Measurements from ENCODE around the gene TRAPPC3. TPM values are rescaled to one million over a fixed set of nuclear protein-coding genes. Genes with fewer than 3 reads are reported as not detected.

Gene TRAPPC3
- polyA plus RNA-seq, 1 donor (not counting 4 experiments of a cell fraction or from before 2014, with no cell fraction given) = 173 TPM

DNA sequence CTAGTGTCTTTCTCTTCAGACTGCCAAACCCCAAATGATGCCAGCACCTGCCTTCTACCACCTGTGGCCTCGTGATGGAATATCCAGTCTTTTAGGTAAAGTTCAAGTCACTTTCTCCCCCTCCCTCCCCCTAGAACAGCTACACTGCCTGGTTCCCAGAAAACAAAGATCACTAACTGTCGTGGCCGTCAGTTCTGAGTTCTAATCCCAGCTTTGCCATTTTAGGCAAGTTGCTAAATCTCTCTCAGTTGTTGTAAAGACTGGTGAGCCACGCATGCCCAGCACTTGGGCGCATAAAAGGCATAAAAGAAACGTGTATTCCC, 648 bp upstream of the TRAPPC3 start:
- dilution Hi-C loops (cut with MboI; ENCODE audit: extremely low pct_ligation_motif_present, low sequenced_read_pairs) = no loop called here
- Histone ChIP-seq H3K36me3 (ENCODE audit: control insufficient read depth in 2 of 2, extremely low read depth in 1 of 2, insufficient read depth in 2 of 2, low read length in 2 of 2) (peaks cover 6 to 7% of the 10 kb centered on the region in 2 experiments), H4K20me1 (ENCODE audit: control insufficient read depth, extremely low read depth, insufficient read depth, low read length) (no peaks in the 10 kb centered on the region), H3K27me3 (ENCODE audit: control insufficient read depth, extremely low read depth, insufficient read depth, low read length) (no peaks in the 10 kb centered on the region), H3K4me1 (ENCODE audit: control insufficient read depth, extremely low read depth, insufficient read depth, low read length) (peaks cover 32% of the 10 kb centered on the region), H3K4me3 (ENCODE audit: control insufficient read depth in 2 of 3, extremely low read depth in 1 of 3, insufficient read depth in 2 of 3, low read depth in 1 of 3, low read length in 3 of 3) (peak overlapping the region in 2 of 3 experiments; percentile 5 to 41), H2AFZ (ENCODE audit: control insufficient read depth, low read length) (no peak overlapping the region), H3K9me1 (ENCODE audit: control insufficient read depth, extremely low read depth, insufficient read depth, low read length) (no peaks in the 10 kb centered on the region), H3K27ac (ENCODE audit: control insufficient read depth, insufficient read depth, low read length) (peak overlapping the region; percentile 99), H3K9ac (ENCODE audit: control insufficient read depth, extremely low read depth, insufficient read depth, low read length) (peak overlapping the region; percentile 83), H3K9me3 (ENCODE audit: control insufficient read depth, low read depth, low read length) (no peaks in the 10 kb centered on the region), H3K4me2 (ENCODE audit: control insufficient read depth, extremely low read depth, insufficient read depth, low read depth, low read length) (peak overlapping the region; percentile 79), H3K79me2 (ENCODE audit: control insufficient read depth, insufficient read depth, low read length) (peaks cover 35% of the 10 kb centered on the region)
- no peak for TF ChIP-seq EZH2 (IDR thresholded peaks at IDR 0.05; ENCODE audit: low read length)
- TF ChIP-seq, protein P1, sequence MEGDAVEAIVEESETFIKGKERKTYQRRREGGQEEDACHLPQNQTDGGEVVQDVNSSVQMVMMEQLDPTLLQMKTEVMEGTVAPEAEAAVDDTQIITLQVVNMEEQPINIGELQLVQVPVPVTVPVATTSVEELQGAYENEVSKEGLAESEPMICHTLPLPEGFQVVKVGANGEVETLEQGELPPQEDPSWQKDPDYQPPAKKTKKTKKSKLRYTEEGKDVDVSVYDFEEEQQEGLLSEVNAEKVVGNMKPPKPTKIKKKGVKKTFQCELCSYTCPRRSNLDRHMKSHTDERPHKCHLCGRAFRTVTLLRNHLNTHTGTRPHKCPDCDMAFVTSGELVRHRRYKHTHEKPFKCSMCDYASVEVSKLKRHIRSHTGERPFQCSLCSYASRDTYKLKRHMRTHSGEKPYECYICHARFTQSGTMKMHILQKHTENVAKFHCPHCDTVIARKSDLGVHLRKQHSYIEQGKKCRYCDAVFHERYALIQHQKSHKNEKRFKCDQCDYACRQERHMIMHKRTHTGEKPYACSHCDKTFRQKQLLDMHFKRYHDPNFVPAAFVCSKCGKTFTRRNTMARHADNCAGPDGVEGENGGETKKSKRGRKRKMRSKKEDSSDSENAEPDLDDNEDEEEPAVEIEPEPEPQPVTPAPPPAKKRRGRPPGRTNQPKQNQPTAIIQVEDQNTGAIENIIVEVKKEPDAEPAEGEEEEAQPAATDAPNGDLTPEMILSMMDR (optimal IDR thresholded peaks at IDR 0.05 in 1 of 3, IDR thresholded peaks at IDR 0.05 in 1 of 3, conservative IDR thresholded peaks at IDR 0.05 in 1 of 3; ENCODE audit: extremely low read depth in 1 of 3, insufficient read depth in 2 of 3, low read length in 3 of 3) = no peak
- peak; percentile 58 for FAIRE-seq
- no peak for DNase-seq (ENCODE audit: low read depth, low spot score)

DNA sequence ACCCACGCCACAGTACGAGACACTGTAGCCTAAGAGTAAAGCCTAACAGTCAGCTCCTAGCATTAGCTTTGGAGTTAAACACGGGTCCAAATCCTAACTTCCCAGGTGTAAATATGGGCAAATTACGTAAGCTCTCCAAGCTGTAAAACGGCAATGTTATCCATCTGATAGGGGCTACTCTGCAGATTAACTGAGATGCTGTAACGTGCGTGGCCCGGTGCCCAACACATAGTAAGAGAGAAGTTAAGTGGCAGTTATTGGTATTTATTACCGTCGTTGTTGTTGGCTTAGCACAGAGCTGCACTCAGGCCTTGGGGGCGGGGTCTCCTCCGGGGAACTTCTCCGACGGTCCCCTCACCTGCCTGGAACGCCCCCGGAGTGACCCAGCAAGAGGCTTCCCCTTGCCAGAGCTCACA, 457 bp downstream of the TRAPPC3 start:
- DNase-seq (ENCODE audit: low read depth, low spot score) (no peak), FAIRE-seq (peak; percentile 32)
- dilution Hi-C loops (cut with MboI; ENCODE audit: extremely low pct_ligation_motif_present, low sequenced_read_pairs) = no loop called here
- Histone ChIP-seq H3K79me2 (ENCODE audit: control insufficient read depth, insufficient read depth, low read length) (peaks cover 44% of the 10 kb centered on the region), H3K27ac (ENCODE audit: control insufficient read depth, insufficient read depth, low read length) (peak overlapping the region; percentile 93), H3K27me3 (ENCODE audit: control insufficient read depth, extremely low read depth, insufficient read depth, low read length) (no peaks in the 10 kb centered on the region), H3K4me3 (ENCODE audit: control insufficient read depth in 2 of 3, extremely low read depth in 1 of 3, insufficient read depth in 2 of 3, low read depth in 1 of 3, low read length in 3 of 3) (peak overlapping the region; percentile 77 to 87 (median 85)), H3K9ac (ENCODE audit: control insufficient read depth, extremely low read depth, insufficient read depth, low read length) (peak overlapping the region; percentile 98), H3K4me1 (ENCODE audit: control insufficient read depth, extremely low read depth, insufficient read depth, low read length) (peaks cover 31% of the 10 kb centered on the region), H4K20me1 (ENCODE audit: control insufficient read depth, extremely low read depth, insufficient read depth, low read length) (no peaks in the 10 kb centered on the region), H3K9me3 (ENCODE audit: control insufficient read depth, low read depth, low read length) (no peaks in the 10 kb centered on the region), H2AFZ (ENCODE audit: control insufficient read depth, low read length) (peak overlapping the region; percentile 68), H3K4me2 (ENCODE audit: control insufficient read depth, extremely low read depth, insufficient read depth, low read depth, low read length) (peak overlapping the region; percentile 92), H3K9me1 (ENCODE audit: control insufficient read depth, extremely low read depth, insufficient read depth, low read length) (no peaks in the 10 kb centered on the region), H3K36me3 (ENCODE audit: control insufficient read depth in 2 of 2, extremely low read depth in 1 of 2, insufficient read depth in 2 of 2, low read length in 2 of 2) (peaks cover 7 to 8% of the 10 kb centered on the region in 2 experiments)
- TF ChIP-seq, protein P1 (optimal IDR thresholded peaks at IDR 0.05 in 1 of 3, IDR thresholded peaks at IDR 0.05 in 1 of 3, conservative IDR thresholded peaks at IDR 0.05 in 1 of 3; ENCODE audit: extremely low read depth in 1 of 3, insufficient read depth in 2 of 3, low read length in 3 of 3) = no peak
- no peak for TF ChIP-seq EZH2 (IDR thresholded peaks at IDR 0.05; ENCODE audit: low read length)

All from keratinocyte (primary cell).